NCI-H460 (cell line): ENCODE results near the gene CHD2. TPM values are rescaled to one million over a fixed set of nuclear protein-coding genes. Genes with fewer than 3 reads are reported as not detected.

Source experiments
- DNase-seq: peaks from one replicate; pipeline ENCODE4 v3.0.0-alpha.2; 2016; ENCODE audit warnings: low read depth; ENCODE audit errors: extremely low read depth
- total RNA-seq: library from RNA; depleted of rRNA; stranded (reverse); fragments of >200 nt; shearing (Covaris generic); gene quantifications from 2 replicates; pipeline ENCODE4 v1.2.3, GENCODE V29; 2014

Gene CHD2
- total RNA-seq, 1 experiment from 2014 or later: 40.4 TPM

DNA sequence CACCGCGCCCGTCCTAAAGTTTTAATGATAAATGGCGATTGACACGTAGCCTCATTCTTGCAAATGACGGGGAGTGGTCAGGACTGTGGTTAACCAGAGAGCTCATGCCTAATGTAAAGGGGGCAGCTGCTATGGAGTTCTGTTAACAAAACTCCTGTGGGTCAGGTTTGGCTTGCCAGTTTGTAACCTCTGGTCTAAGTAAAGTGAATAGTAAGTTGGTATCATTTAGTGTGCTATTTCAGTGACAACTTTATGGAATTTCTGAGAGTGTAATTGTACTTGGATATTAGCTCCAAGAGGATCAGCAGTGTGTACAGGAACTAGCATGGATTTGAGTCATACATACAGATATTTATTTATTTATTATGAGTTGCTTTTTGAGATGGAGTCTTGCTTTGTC lies 101.0 kb downstream of the CHD2 start:
- DNase-seq: no peak

- no peak for DNase-seq
Measured at GRCh38 chr15:93001881-93002280, 101.8 kb downstream of the CHD2 start.

DNA sequence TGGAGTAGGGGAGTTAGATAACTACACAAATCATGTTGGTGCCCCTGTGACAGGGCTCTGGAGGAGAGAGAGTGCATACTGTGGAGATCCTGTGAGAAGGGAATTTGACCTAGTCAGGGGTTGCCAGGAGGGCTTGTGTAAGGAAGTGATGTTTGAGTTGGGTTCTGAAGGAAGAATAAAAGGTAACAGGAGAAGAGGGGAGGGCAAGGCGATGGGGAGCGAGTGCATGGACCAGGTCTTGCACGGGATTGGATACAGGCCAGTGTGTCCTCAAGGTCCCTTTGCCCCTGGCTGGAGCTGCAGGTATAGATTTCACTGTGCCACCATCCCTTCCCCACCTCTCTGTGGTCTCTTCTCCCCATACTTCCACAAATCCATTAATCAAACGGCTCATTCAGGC lies 105.0 kb downstream of the CHD2 start:
- no peak for DNase-seq

DNA sequence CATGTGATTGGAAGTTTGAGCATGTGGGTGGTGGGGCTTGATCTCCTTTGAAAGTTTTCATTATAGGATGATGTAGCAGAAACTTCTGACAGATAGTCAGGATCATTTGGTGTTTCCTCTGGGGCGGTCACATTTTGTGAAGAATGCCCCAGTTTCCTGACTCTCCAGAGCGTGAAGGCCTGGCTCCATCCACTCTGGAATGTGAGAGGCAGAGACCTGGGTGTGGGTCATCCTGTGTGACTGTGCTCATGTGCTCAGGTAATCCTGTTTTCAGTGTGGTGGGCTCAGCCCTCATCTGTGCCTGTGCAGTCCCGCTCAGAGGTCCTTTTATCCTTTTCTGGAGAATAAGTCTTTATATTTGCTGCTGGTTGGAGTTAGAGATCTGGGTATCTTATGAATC lies 107.9 kb downstream of the CHD2 start:
- DNase-seq: no peak

DNA sequence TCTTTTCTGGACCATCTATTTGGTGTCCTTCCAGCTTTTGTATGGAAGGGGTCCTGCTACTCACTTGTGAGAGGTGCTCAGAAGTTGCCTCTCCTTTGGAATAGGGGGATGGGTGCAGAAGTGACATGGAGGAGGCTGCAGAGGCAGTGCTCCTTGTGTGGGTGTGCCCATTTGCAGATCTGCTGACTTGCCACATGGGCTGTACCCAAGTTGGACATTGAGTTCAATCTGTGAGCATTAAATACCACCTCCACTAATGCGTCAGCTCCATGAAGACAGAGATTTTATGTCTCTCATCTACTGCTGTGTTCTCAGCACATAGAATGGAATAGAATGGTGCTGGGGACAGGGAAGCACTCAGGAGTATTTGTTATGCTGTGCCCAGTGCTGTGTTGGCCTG lies 112.7 kb downstream of the CHD2 start:
- no peak for DNase-seq

DNA sequence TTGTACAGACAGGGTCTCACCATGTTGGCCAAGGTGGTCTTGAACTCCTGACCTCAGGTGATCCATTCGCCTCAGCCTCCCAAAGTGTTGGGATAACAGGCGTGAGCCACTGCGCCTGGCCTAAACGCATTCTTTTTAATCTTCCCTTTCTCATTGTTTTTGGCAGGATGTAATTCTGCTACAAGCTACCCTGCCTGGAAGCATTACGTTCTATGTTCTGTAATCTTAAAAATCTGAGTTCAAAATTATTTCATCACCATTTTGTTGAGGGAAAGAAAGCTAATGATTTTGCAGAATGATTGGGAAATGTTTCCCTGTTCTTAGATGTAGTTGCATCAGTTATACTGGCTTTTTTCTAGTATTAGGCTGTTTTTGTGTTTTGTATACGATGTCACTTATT lies 117.4 kb downstream of the CHD2 start:
- DNase-seq: no peak

GRCh38 chr15:93018574-93018973 lies 118.5 kb downstream of the CHD2 start:
- DNase-seq: no peak

- DNase-seq: no peak
Measured at GRCh38 chr15:93019090-93019489, 119.0 kb downstream of the CHD2 start.

DNA sequence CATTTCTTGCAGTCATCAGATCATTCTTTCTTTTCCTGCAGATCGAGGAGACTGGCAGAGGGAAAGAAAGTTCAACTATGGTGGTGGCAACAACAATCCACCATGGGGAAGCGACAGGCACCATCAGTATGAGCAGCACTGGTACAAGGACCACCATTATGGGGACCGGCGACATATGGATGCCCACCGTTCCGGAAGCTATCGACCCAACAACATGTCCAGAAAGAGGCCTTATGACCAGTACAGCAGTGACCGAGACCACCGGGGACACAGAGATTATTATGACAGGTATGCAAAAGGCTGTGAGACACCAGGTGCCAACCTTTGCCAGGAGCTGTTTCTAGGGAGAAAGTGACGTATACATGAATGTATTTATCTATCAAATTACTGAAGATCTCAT lies 119.8 kb downstream of the CHD2 start:
- DNase-seq: no peak

GRCh38 chr15:93020976-93021772 lies 121.0 kb downstream of the CHD2 start:
- no peak for DNase-seq

DNA sequence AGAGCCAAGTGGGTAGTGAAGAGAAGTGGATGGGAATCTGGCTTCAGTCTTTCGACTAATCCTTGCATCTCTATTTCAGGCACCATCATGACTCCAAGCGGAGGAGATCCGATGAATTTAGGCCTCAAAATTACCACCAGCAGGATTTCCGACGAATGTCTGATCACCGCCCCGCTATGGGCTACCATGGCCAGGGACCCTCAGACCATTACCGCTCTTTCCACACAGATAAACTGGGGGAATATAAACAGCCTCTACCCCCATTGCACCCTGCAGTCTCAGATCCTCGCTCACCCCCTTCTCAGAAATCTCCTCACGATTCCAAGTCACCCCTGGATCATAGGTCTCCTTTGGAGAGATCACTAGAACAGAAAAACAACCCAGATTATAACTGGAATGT lies 124.2 kb downstream of the CHD2 start:
- DNase-seq: no peak

GRCh38 chr15:93024716-93025624 lies 124.8 kb downstream of the CHD2 start:
- no peak for DNase-seq

DNA sequence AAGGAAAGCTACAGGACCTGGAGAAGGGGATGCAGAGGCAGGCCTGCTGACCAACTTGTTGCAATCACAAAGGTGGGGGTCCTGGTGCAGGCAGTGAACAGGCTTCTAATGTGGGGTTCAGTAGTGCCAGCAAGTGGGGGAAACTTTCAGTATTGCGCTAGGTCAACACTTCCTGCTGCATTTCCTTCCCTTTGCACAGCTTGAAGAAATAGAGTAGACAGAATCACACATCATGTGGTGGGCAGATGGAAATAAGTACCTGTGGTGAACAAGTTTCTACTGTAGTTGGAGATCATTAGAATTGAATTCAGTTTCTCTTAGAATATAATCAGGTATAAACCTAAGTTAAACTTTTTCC lies 125.5 kb downstream of the CHD2 start:
- DNase-seq: no peak

- no peak for DNase-seq
Measured at GRCh38 chr15:93026380-93026817, 126.3 kb downstream of the CHD2 start.

GRCh38 chr15:93027413-93027812 lies 127.3 kb downstream of the CHD2 start:
- DNase-seq: peak; percentile 9

DNA sequence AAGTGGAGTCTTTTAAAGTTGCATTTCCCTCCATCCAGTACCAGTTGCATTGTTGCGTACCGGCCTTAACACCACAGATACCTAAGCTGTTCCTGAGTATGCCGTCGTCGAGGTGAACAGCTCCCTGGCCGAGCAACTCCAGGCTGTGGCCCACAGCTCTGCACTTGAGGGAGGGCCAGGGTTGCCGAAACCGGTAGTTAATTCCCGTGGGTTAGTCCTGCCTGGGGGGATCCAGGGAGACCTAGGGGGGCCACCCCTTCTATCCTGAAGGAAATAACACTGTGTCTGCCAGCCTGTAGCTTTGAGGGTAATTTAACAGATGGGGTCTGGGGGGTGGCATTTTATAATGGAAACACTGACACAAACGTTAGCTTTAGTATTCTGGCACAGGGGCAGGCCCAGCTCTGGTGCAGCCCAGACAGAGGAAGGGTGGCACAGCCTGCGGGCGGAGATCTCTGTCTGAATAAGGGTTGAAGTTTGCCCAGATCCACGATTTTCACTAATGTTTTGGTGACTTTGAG lies 128.0 kb downstream of the CHD2 start:
- no peak for DNase-seq

GRCh38 chr15:93028632-93029213 lies 128.6 kb downstream of the CHD2 start:
- no peak for DNase-seq

- DNase-seq: no peak
Measured at GRCh38 chr15:93029214-93029835, 129.2 kb downstream of the CHD2 start.

GRCh38 chr15:93029836-93030429 lies 129.8 kb downstream of the CHD2 start:
- DNase-seq: no peak

DNA sequence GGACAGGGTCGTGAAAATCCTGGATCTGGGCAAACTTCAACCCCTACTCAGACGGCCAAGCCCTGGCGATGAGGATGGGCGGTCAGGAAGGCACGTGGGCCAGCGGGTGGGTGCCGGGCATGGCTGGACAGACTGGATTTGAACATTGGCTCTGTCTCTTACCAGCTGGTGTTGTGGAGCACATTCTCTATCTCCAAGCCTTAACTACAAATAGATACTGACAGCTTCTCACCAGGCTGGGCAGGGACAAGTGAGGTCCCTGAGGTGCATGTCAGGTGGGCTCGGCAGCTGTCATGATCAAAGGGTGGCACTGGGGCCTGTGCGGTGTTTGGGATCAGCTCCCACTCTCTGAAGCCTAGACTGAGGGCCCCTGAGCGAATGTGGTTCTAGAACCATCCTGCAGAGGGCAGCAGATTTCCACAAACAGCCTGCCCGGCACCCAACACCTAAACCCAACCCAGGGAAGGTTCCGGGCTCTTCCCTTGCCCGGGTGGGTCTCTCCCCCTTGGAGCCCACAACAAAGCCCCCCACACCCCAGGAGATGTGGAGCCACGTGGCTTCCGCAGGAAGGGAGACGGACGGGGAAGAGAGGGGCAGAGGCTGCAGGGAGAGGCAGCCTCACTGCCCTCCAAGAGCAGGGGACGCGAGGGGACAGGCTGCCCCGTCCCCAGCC lies 130.4 kb downstream of the CHD2 start:
- peak; percentile 61 for DNase-seq
